ENCODE measurements around the gene CADPS2.

Gene CADPS2

GRCh38 chr7:122543891-122544290 lies 342.4 kb downstream of the CADPS2 start:
- FAIRE-seq (no peak), DNase-seq (ENCODE audit: low spot score) (no peak)

- DNase-seq (ENCODE audit: low spot score), result no peak
- no peak for FAIRE-seq
Measured at GRCh38 chr7:122543166-122543565, 343.1 kb downstream of the CADPS2 start.

GRCh38 chr7:122535086-122535485 lies 351.2 kb downstream of the CADPS2 start:
- DNase-seq (ENCODE audit: low spot score) (no peak), FAIRE-seq (no peak)

GRCh38 chr7:122532406-122533269 lies 353.6 kb downstream of the CADPS2 start:
- DNase-seq (ENCODE audit: low spot score) (peak; percentile 2), FAIRE-seq (no peak)

GRCh38 chr7:122528879-122529481 lies 357.3 kb downstream of the CADPS2 start:
- FAIRE-seq (no peak), DNase-seq (ENCODE audit: low spot score) (peak; percentile 1)

GRCh38 chr7:122525355-122525754 lies 360.9 kb downstream of the CADPS2 start:
- FAIRE-seq, result no peak
- no peak for DNase-seq (ENCODE audit: low spot score)

- FAIRE-seq (no peak), DNase-seq (ENCODE audit: low spot score) (no peak)
Measured at GRCh38 chr7:122521767-122522166, 364.5 kb downstream of the CADPS2 start.

- FAIRE-seq (no peak), DNase-seq (ENCODE audit: low spot score) (no peak)
Measured at GRCh38 chr7:122520971-122521555, 365.2 kb downstream of the CADPS2 start.

GRCh38 chr7:122518488-122518887 lies 367.8 kb downstream of the CADPS2 start:
- DNase-seq (ENCODE audit: low spot score) (no peak), FAIRE-seq (no peak)

- DNase-seq (ENCODE audit: low spot score) (no peak), FAIRE-seq (no peak)
Measured at GRCh38 chr7:122517576-122517975, 368.7 kb downstream of the CADPS2 start.

- DNase-seq (ENCODE audit: low spot score) (no peak), FAIRE-seq (no peak)
Measured at GRCh38 chr7:122515404-122515803, 370.9 kb downstream of the CADPS2 start.

- DNase-seq (ENCODE audit: low spot score) (no peak), FAIRE-seq (no peak)
Measured at GRCh38 chr7:122511268-122511667, 375.0 kb downstream of the CADPS2 start.

GRCh38 chr7:122507591-122507990 lies 378.7 kb downstream of the CADPS2 start:
- DNase-seq (ENCODE audit: low spot score) (no peak), FAIRE-seq (no peak)

GRCh38 chr7:122492007-122492406 lies 394.3 kb downstream of the CADPS2 start:
- FAIRE-seq (no peak), DNase-seq (ENCODE audit: low spot score) (no peak)

GRCh38 chr7:122488241-122488640 lies 398.0 kb downstream of the CADPS2 start:
- DNase-seq (ENCODE audit: low spot score), result no peak
- FAIRE-seq, result no peak

GRCh38 chr7:122487131-122487530 lies 399.1 kb downstream of the CADPS2 start:
- FAIRE-seq, result no peak

GRCh38 chr7:122485856-122486255 lies 400.4 kb downstream of the CADPS2 start:
- no peak for DNase-seq (ENCODE audit: low spot score)
- no peak for FAIRE-seq

More at GRCh38 chr7:122487131-122487530, 399.1 kb downstream of the CADPS2 start:
- no peak for DNase-seq (ENCODE audit: low spot score)

- FAIRE-seq, result no peak
Measured at GRCh38 chr7:122482212-122482611, 404.0 kb downstream of the CADPS2 start.

GRCh38 chr7:122470859-122471258 lies 415.4 kb downstream of the CADPS2 start:
- DNase-seq (ENCODE audit: low spot score) (no peak), FAIRE-seq (no peak)

More at GRCh38 chr7:122482212-122482611, 404.0 kb downstream of the CADPS2 start:
- DNase-seq (ENCODE audit: low spot score), result no peak

- FAIRE-seq (no peak), DNase-seq (ENCODE audit: low spot score) (no peak)
Measured at GRCh38 chr7:122468945-122469344, 417.3 kb downstream of the CADPS2 start.

- FAIRE-seq, result no peak
- no peak for DNase-seq (ENCODE audit: low spot score)
Measured at GRCh38 chr7:122467661-122468449, 418.4 kb downstream of the CADPS2 start.

GRCh38 chr7:122465296-122465695 lies 421.0 kb downstream of the CADPS2 start:
- FAIRE-seq (no peak), DNase-seq (ENCODE audit: low spot score) (no peak)
